Forelimb muscle (tissue), 1 donor: Measurements from ENCODE around the gene CNKSR2. TPM values are rescaled to one million over a fixed set of nuclear protein-coding genes. Genes with fewer than 3 reads are reported as not detected.

Source experiments
- DNase-seq: peaks from one replicate; pipeline ENCODE4 v3.0.0-alpha.2; 2013; ENCODE audit warnings: low read depth
- polyA plus RNA-seq: library from polyadenylated mRNA; unstranded; fragments of 120-200 nt; gene quantifications from one replicate; pipeline ENCODE4 v1.2.1, GENCODE V29; 2013; ENCODE audit not compliant: insufficient read length

Gene CNKSR2
- 2.1 TPM for polyA plus RNA-seq

DNA sequence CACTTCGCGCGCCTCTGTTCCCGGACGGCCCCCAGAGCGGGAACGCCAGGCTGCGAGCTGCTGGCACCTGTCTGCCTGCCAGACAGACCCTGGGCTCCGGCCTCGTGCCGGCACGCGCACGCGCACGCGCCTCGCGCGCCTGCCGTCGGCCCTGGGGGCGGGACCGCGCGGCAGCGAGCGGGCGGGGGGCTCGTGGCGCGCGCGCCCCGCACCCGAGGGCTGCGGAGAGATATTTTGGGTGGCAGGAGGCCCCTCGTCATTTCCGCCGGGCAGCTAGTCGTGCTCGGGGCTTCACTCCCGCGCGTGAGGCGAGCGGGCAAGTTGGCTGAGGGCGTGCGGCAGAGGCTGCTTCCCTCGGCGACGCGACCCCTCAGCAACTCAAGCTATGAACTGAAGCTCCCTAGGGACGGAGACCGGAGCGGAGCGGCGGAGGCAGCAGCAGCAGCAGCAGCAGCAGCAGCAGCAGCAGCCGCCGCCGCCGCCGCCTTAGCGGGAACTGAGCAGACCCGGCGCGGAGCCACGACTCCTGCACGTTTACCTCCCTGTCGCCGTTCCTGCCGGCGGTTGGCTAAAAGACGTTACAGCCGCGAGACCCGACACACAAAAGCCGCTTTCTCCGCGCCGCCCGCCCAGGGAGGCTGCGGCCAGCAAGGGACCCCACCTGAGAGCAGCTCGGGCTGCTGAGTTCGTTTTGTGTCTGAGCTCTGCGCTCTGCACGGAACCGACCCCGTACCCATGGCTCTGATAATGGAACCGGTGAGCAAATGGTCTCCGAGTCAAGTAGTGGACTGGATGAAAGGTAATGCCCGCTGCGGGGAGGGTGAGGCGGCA is at the start of gene CNKSR2:
Gene CNKSR2 (plus strand): TSS at position 256 of the 831 bp plus-strand sequence. CDS start 480 bp downstream, at position 736.
- DNase-seq = no peak

GRCh38 chrX:21354725-21355124 is 19.5 kb upstream of the CNKSR2 start:
- DNase-seq = no peak

GRCh38 chrX:21355831-21356230 is 18.4 kb upstream of the CNKSR2 start:
- no peak for DNase-seq

DNA sequence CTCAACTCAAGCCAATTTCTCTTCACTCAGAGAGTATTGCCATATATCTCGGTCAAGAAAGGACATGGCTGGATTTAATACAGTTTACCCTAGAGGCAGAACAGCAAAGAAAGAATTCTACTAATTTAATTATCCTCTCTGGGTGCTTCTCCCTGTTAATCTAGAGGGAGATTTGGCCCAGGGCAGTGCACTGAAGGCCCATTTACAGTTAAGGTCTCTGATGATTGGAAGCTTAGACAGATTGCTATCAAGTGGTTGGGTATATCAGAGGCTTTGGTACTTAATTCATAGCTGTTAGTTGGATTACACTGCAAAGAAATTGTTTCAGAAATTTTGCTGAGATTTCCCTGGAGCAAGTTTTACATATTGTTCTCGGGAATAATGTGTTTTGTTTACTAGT is 4.6 kb upstream of the CNKSR2 start:
- DNase-seq = no peak

DNA sequence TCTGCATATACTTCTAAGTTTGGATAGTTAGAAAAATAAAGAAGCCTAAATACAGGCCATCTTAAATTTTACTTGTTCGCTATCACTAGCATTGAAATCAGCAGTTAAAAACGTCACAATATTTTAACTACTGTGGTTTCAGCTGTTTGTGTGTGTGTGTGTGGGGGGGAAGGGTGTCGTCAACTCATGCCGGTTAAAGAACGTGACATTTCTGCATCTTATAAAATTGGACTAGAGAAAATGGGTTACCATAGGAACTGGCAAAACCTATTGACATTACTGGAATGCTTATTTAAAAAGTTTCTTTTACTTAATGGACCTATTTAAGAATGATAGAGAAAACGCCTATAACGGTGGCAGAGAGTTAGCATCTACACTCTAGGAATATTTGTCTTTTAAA is 1.2 kb upstream of the CNKSR2 start:
- no peak for DNase-seq

DNA sequence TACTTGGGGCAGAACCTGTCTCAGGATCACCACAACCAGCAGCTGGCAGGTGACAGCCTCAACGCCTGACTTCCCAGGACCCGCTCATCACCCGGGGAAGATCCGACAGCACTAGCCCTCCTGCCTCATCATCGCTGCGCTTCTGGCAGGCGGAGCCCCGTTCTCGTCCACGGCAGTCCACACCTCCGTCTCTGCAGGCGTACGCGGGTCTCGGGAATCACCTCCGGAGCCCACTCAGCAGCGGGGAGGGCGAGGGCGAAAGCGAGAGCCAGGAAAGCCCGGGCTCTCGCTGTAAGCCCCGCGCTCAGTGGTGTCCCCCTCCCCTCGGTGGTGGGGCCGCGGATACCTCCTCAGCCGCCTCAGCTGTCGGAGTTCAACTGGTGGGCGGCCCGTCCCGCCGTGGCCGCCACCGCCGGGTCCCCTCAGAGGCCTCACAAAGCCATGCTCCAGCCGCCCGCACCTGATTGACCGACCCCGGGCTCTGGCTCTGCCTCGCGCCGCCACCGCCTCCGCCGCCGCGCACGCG is 518 bp upstream of the CNKSR2 start:
- DNase-seq = no peak

DNA sequence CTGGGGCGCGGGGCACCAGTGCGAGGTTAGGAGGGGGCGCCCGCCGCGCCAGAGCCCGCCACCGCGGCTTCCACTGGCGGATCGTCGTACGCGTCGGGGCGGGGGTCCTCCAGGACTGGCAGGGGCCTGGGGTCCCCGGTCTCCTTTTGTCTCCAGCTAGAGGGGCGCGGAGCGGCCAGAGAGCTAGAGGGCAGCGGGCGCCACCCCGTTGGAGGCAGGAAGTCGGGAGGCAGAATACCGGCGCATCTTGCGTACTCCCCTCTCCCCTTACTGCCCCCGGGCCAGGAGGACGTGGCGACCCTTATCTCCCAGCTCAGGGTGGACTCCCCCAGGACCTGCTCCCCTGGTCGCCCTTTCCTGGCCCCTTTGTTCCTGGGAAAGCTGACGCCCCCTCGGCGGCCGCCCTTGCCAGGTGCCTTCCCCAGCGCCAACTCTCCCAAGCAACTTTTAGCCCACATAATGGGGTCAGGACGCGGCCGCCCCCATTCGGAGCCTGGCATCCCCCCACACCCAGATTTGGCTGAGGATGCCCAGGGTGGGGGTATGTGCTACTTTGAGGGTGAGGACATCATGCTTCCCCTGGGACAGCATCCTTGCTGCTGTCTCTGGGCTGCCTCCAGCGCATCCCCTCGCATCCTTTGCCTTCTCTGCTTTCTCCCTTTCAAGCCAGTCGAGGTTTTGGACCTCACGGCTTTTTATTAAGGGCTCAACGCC is 933 bp downstream of the CNKSR2 start:
- DNase-seq = no peak

GRCh38 chrX:21375708-21376009 is 1.4 kb downstream of the CNKSR2 start:
- no peak for DNase-seq

DNA sequence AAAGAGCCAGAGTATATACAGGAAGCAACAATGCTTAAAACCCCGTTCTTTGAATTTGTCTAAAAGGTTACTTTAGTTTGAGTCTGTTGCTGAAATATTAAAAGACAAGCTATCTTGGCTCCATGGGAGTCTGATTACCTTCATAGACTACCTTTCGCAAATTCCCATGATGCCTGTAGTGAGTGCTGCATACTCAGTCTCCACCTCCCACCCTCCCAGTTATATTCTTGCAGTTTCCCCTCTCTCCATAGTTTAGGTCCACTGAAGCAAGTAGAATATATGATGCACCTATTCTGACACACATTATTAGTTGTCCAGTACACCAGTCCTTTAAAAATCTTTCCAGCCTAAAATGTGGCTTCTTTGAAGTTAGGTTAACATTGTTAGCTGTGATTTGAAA is 2.4 kb downstream of the CNKSR2 start:
- DNase-seq = no peak

GRCh38 chrX:21379991-21380390 is 5.8 kb downstream of the CNKSR2 start:
- DNase-seq = no peak

GRCh38 chrX:21382715-21383114 is 8.5 kb downstream of the CNKSR2 start:
- DNase-seq = no peak

- no peak for DNase-seq
Measured at GRCh38 chrX:21383546-21383945, 9.3 kb downstream of the CNKSR2 start.

DNA sequence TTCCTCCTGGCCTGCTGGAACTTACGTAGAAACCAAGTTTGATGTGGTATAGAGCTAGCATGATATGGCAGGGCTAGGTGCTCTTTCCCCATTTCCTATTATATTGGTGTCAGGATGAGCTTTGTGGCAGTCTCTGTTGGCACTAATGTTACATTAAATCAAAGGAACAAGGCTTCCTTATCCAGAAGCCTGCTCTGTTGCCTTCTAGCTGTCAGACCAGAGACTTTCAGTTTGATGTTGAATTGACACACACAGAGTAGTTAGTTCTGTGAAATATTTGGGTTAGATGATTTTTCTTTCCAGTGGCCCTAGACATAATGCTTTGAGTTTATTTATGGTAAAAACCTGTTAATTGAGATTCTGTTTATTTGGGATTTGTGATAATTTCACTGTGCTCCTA is 10.0 kb downstream of the CNKSR2 start:
- DNase-seq = no peak

DNA sequence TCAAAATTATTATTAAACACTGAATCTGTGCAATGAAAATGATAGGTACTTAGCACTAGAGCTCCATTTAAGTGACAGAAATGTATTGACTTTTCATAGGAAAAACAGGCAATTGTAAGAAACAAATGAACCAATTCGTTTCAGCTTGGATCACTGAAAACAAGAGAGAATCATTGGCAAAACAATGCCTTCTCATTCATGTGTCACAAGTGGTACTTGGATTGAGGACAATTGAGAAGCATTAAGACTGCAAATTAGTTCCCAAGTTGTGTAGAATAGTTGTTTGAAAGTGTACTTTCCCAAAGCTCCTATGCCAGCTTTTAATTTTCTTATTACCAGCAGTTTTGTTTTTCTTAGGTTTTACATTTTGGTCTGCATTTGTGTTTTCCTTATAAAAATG is 20.6 kb downstream of the CNKSR2 start:
- no peak for DNase-seq

GRCh38 chrX:21398426-21398825 is 24.2 kb downstream of the CNKSR2 start:
- no peak for DNase-seq

GRCh38 chrX:21400408-21401121 is 26.3 kb downstream of the CNKSR2 start:
- no peak for DNase-seq

- DNase-seq = peak; percentile 77
Measured at GRCh38 chrX:21408307-21408706, 34.1 kb downstream of the CNKSR2 start.

DNA sequence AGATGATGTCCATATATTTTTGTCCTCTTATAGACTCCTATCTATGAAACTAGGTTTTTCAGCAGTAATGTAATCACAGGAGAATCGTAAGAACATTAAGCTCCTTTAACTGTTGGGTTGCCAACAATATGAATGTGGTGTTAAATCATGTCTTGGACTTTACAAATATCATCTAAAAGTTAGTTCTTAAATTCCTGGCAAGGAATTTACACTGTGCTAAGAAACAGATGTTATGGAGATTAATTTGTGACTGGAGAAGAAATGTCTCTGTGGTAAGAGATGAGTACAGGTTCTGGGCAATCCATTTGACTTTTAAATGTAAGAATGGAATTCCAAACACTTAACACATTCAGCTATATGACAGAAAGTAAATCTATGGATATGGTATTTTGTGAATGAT is 34.6 kb downstream of the CNKSR2 start:
- peak; percentile 28 for DNase-seq

- no peak for DNase-seq
Measured at GRCh38 chrX:21412029-21412428, 37.8 kb downstream of the CNKSR2 start.

DNA sequence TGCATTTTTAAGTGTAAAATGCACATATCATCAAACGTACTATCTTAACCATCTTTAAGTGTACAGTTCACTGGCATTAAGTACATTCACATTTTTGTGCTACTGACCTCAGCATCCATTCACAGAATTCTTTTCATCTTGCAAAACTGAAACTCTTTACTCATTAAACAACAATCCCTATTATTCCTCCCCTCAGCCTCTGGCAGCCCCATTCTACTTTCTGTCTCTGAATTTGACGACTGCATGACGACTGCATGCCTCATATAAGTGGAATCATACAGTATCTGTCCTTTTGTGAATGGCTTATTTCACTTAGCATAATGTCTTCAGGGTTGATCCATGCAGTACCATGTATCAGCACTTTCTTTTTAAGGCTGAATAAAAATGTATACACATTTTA is 38.7 kb downstream of the CNKSR2 start:
- no peak for DNase-seq

DNA sequence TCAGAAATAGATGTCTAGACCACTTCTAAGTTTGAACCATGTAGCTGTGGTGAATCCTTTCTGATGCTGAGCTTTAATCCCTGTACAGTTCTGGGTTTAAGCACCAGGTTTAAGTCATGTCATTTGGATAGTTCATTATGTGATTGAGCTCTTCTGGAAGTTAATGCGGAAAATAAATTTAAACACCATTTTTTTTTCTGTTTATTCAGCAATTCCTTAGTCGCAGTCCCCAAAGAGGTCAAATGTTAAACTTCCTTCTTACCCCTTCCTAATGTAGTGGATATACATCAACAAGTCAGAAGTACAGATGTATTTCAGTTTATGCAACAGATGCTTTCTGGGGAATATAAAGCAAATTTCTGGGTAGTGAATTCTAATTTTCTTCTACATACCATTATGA is 52.9 kb downstream of the CNKSR2 start:
- DNase-seq = no peak

GRCh38 chrX:21437036-21437435 is 62.8 kb downstream of the CNKSR2 start:
- no peak for DNase-seq
